IMR-90 (cell line): ENCODE measurements around the gene DKK2. TPM values are rescaled to one million over a fixed set of nuclear protein-coding genes. Genes with fewer than 3 reads are reported as not detected.

Experiments
- ATAC-seq: fragments of 200-7000 bp; cut with Tn5 transposase; 2 replicates; pipeline ENCODE4 v1.9.1; 2020; ENCODE audit warnings: low read depth, mild to moderate bottlenecking, moderate library complexity
- BruUV-seq: library from RNA; stranded (reverse); fragments of 400-500 nt; replicated peaks from 2 replicates; lab custom pipeline; 2021; lab: Mats Ljungman, UMichigan
- CTCF ChIA-PET: fragments of 300-600 bp; formaldehyde crosslinking; extraction: SDS; loops from one replicate; lab custom pipeline; 2021; ENCODE audit warnings: antibody characterized with exemption; lab: Yijun Ruan, JAX
- POLR2A ChIA-PET: fragments of 300-600 bp; sonication (Branson Sonifier 250); formaldehyde crosslinking; loops from one replicate; lab custom pipeline; 2022; ENCODE audit warnings: antibody characterized with exemption; ENCODE audit not compliant: unreplicated experiment; lab: Charles Lee
- DNase-seq: peaks from one replicate; pipeline ENCODE4 v3.0.0; 2013
- H2AFZ ChIP-seq: replicated peaks from 2 replicates; pipeline ENCODE3; 2013; ENCODE audit warnings: low read length, mild to moderate bottlenecking; ENCODE audit not compliant: poor library complexity
- H2AK5ac ChIP-seq: 2 replicates; pipeline ENCODE4 v1.6.1; 2013; ENCODE audit warnings: low read depth, low read length, inconsistent platforms
- H2AK9ac ChIP-seq: replicated peaks from 2 replicates; pipeline ENCODE3; 2013; ENCODE audit warnings: mild to moderate bottlenecking, low read depth, low read length, moderate library complexity; ENCODE audit not compliant: poor library complexity
- H2BK120ac ChIP-seq: 2 replicates; pipeline ENCODE4 v1.6.1; 2013; ENCODE audit warnings: low read depth, low read length, inconsistent platforms
- H2BK15ac ChIP-seq: 3 replicates; pipeline ENCODE4 v1.6.1; 2013; ENCODE audit warnings: low read depth, low read length, inconsistent platforms
- H2BK20ac ChIP-seq: 2 replicates; pipeline ENCODE4 v1.6.1; 2013; ENCODE audit warnings: low read depth, mild to moderate bottlenecking, inconsistent platforms, low read length, moderate library complexity
- H2BK5ac ChIP-seq: 2 replicates; pipeline ENCODE4 v1.6.1; 2013; ENCODE audit warnings: mild to moderate bottlenecking, low read depth, low read length, inconsistent platforms; ENCODE audit not compliant: poor library complexity, severe bottlenecking
- H3K14ac ChIP-seq: replicated peaks from 2 replicates; pipeline ENCODE4 v1.6.1; 2013; ENCODE audit warnings: low read depth, low read length, inconsistent platforms
- H3K18ac ChIP-seq: 2 replicates; pipeline ENCODE4 v1.6.1; 2013; ENCODE audit warnings: low read depth, low read length, control low read depth
- H3K23ac ChIP-seq: 2 replicates; pipeline ENCODE4 v1.6.1; 2013; ENCODE audit warnings: low read depth, low read length, inconsistent platforms
- H3K27ac ChIP-seq: 2 replicates; pipeline ENCODE4 v1.5.1; 2013; ENCODE audit warnings: mild to moderate bottlenecking, control low read depth, low read length; ENCODE audit not compliant: insufficient read depth
- H3K27me3 ChIP-seq: 2 replicates; pipeline ENCODE4 v1.6.1; 2013; ENCODE audit warnings: low read length; ENCODE audit not compliant: control insufficient read depth, insufficient read depth
- H3K36me3 ChIP-seq: 2 replicates; pipeline ENCODE4 v1.6.1; 2013; ENCODE audit warnings: low read length, mixed read lengths; ENCODE audit not compliant: control insufficient read depth, insufficient read depth
- H3K4ac ChIP-seq: 2 replicates; pipeline ENCODE4 v1.6.1; 2013; ENCODE audit warnings: low read depth, low read length, inconsistent platforms
- H3K4me1 ChIP-seq: 2 replicates; pipeline ENCODE4 v1.6.1; 2013; ENCODE audit warnings: low read length, mixed read lengths; ENCODE audit not compliant: control insufficient read depth, insufficient read depth
- H3K4me2 ChIP-seq: 2 replicates; pipeline ENCODE4 v1.6.1; 2013; ENCODE audit warnings: low read depth, mild to moderate bottlenecking, control low read depth, low read length, moderate library complexity
- H3K4me3 ChIP-seq: 2 replicates; pipeline ENCODE4 v1.5.1; 2013; ENCODE audit warnings: low read depth, mild to moderate bottlenecking, control low read depth, low read length, moderate library complexity; ENCODE audit not compliant: insufficient read depth
- H3K56ac ChIP-seq: 2 replicates; pipeline ENCODE4 v1.6.1; 2013; ENCODE audit warnings: low read length, inconsistent platforms; ENCODE audit not compliant: insufficient read depth; ENCODE audit errors: extremely low read depth
- H3K79me1 ChIP-seq, 2 experiments: 2 replicates each; pipeline ENCODE4 v1.6.1; 2013; ENCODE audit warnings: low read length in 2 of 2, inconsistent platforms in 1 of 2, low read depth in 1 of 2
- H3K9ac ChIP-seq: 2 replicates; pipeline ENCODE4 v1.6.1; 2013; ENCODE audit warnings: low read depth, low read length, control low read depth
- H3K9me1 ChIP-seq: 2 replicates; pipeline ENCODE4 v1.6.1; 2013; ENCODE audit warnings: low read length, inconsistent platforms; ENCODE audit not compliant: insufficient read depth
- H3K9me3 ChIP-seq: 2 replicates; pipeline ENCODE4 v1.6.1; 2013; ENCODE audit warnings: low read length; ENCODE audit not compliant: control insufficient read depth, insufficient read depth
- H4K20me1 ChIP-seq: 2 replicates; pipeline ENCODE4 v1.6.1; 2013; ENCODE audit warnings: low read length, inconsistent platforms; ENCODE audit not compliant: insufficient read depth
- H4K5ac ChIP-seq: 2 replicates; pipeline ENCODE4 v1.6.1; 2013; ENCODE audit warnings: mild to moderate bottlenecking, low read depth, low read length, control low read depth
- H4K8ac ChIP-seq, 2 experiments: 2 replicates each; pipeline ENCODE4 v1.6.1; 2013; ENCODE audit warnings: low read depth in 2 of 2, low read length in 2 of 2, control low read depth in 1 of 2, inconsistent platforms in 1 of 2
- H4K91ac ChIP-seq: 2 replicates; pipeline ENCODE4 v1.6.1; 2013; ENCODE audit warnings: low read depth, low read length, inconsistent platforms; ENCODE audit not compliant: insufficient read depth
- CEBPB ChIP-seq: IDR thresholded peaks from 2 replicates; pipeline ENCODE4 v1.6.1; 2012; ENCODE audit warnings: low read depth, low read length, improper control_type of control experiment
- CHD1 ChIP-seq: IDR thresholded peaks from 2 replicates; pipeline ENCODE4 v1.6.1; 2012; ENCODE audit warnings: low read depth, low read length, improper control_type of control experiment
- MAZ ChIP-seq: IDR thresholded peaks from 2 replicates; pipeline ENCODE4 v1.6.1; 2012; ENCODE audit warnings: low read depth, mild to moderate bottlenecking, low read length, improper control_type of control experiment, moderate library complexity, borderline replicate concordance
- WGBS, 2 experiments: methylation state at CpG; one replicate each; pipeline versions ENCODE4 v1.1.5 to v1.1.7; 2013; ENCODE audit warnings: missing lambda C conversion rate in 2 of 2; ENCODE audit not compliant: insufficient read length in 1 of 2; ENCODE audit errors: extremely low coverage in 2 of 2; 5-methylcytosine and 5-hydroxymethylcytosine counted together
- dilution Hi-C: fragments of 300-500 bp; cut with HindIII; formaldehyde crosslinking; loops from one replicate; pipeline ENCODE4 v1.14.3; 2018; ENCODE audit warnings: low sequenced_read_pairs; ENCODE audit not compliant: unreplicated experiment
- in situ Hi-C: fragments of 300-500 bp; cut with MboI; formaldehyde crosslinking; loops from 3 replicates; pipeline ENCODE4 v1.14.3; 2019; ENCODE audit warnings: low sequenced_read_pairs, inconsistent platforms, mixed read lengths
- intact Hi-C: fragments of 100-400 bp; cut with micrococcal nuclease; formaldehyde crosslinking; loops from 2 replicates; pipeline ENCODE4 v1.10.0; 2022
- polyA plus RNA-seq, 3 experiments: library from polyadenylated mRNA; depleted of rRNA; stranded (reverse); fragments of >200 nt; gene quantifications; 2 replicates each; pipeline ENCODE4 v1.2.3, GENCODE V29; 2012; ENCODE audit warnings: low replicate concordance in 1 of 3
- total RNA-seq: library from RNA; depleted of rRNA; stranded (reverse); fragments of >200 nt; gene quantifications from 2 replicates; pipeline ENCODE4 v1.2.3, GENCODE V29; 2012
- TF ChIP-seq, protein P1 (sequence below): fragments of 150-350 bp; IDR thresholded peaks from 2 replicates; pipeline ENCODE4 v1.6.1; 2016; ENCODE audit warnings: low read depth, mild to moderate bottlenecking, low read length, moderate library complexity, borderline replicate concordance

DKK2 gene
- total and polyA plus RNA-seq, 2 of the 4 experiments (the other 2 are of a cell fraction) = 0.39 to 0.72 TPM

DNA sequence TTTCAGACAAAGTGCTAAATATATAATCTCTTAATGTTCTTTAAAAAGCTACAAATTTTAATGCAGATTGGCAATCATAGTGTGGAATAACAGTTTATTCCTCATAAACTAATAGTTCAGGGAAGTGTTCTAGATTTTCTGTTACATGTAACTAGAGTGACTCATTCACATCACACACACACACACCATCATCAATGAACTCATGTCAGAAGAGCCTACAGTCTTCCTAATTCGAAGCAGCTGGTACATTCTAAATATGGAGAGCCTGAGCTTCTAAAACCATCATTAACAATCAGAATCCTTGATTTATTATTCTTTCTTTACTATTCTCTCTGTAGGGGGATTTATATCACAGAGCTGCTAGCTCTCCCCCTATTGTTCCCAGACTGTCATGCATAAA is 49.6 kb downstream of the DKK2 start:
- no peaks in the 10 kb centered on the region for H3K36me3 ChIP-seq
- no peak overlapping the region for H3K4ac ChIP-seq
- no peaks in the 10 kb centered on the region for H3K9me1 ChIP-seq
- no peak overlapping the region for H4K5ac ChIP-seq
- H3K9me3 ChIP-seq = no peaks in the 10 kb centered on the region
- POLR2A ChIA-PET = no interaction called here
- no peak overlapping the region for H2BK5ac ChIP-seq
- CTCF ChIA-PET = no interaction called here
- in situ Hi-C loops (no loop called here), dilution Hi-C loops (no loop called here), intact Hi-C loops (no loop called here)
- H3K27me3 ChIP-seq = no peaks in the 10 kb centered on the region
- H3K4me3 ChIP-seq = no peak overlapping the region
- TF ChIP-seq CHD1 (no peak), MAZ (no peak), CEBPB (no peak)
- TF ChIP-seq, protein P1, sequence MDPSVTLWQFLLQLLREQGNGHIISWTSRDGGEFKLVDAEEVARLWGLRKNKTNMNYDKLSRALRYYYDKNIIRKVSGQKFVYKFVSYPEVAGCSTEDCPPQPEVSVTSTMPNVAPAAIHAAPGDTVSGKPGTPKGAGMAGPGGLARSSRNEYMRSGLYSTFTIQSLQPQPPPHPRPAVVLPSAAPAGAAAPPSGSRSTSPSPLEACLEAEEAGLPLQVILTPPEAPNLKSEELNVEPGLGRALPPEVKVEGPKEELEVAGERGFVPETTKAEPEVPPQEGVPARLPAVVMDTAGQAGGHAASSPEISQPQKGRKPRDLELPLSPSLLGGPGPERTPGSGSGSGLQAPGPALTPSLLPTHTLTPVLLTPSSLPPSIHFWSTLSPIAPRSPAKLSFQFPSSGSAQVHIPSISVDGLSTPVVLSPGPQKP = no peak
- no peaks in the 10 kb centered on the region for H4K20me1 ChIP-seq
- H3K27ac ChIP-seq = no peak overlapping the region
- H2BK20ac ChIP-seq = no peak overlapping the region
- ATAC-seq (no peak), DNase-seq (no peak)
- no peak overlapping the region for H3K14ac ChIP-seq
- no peak overlapping the region for H2BK120ac ChIP-seq
- H2AK5ac ChIP-seq = no peak overlapping the region
- H3K23ac ChIP-seq = no peak overlapping the region
- no TSS peak for BruUV-seq
- no CpG with 5 or more reads among the region's 1 CpG for WGBS, 2 experiments
- no peaks in the 10 kb centered on the region for H3K4me1 ChIP-seq
- no peak overlapping the region for H3K9ac ChIP-seq
- no peak overlapping the region for H4K91ac ChIP-seq
- H3K18ac ChIP-seq = no peak overlapping the region
- H4K8ac ChIP-seq = no peak overlapping the region
- H2AFZ ChIP-seq = no peak overlapping the region
- no peaks in the 10 kb centered on the region for H3K79me1 ChIP-seq
- no peak overlapping the region for H3K56ac ChIP-seq
- no peak overlapping the region for H3K4me2 ChIP-seq
- H2AK9ac ChIP-seq = no peak overlapping the region
- H2BK15ac ChIP-seq = no peak overlapping the region
